Fibroblast of mammary gland (primary cell): ENCODE measurements around the gene CHST11.

Experiments
- DNase-seq: peaks from one replicate; pipeline ENCODE4 v3.0.0-alpha.2; 2010; ENCODE audit warnings: low read depth
- H3K4me3 ChIP-seq: 2 replicates; pipeline ENCODE4 v1.5.1; 2011; ENCODE audit warnings: low read depth, mild to moderate bottlenecking, low read length, moderate library complexity; ENCODE audit not compliant: control insufficient read depth
- TF ChIP-seq, protein P1 (sequence below): conservative IDR thresholded peaks from 2 replicates; pipeline ENCODE4 v1.5.1; 2011; ENCODE audit warnings: low read depth, low read length, inconsistent platforms; ENCODE audit not compliant: control insufficient read depth, insufficient read depth

CHST11 gene

DNA sequence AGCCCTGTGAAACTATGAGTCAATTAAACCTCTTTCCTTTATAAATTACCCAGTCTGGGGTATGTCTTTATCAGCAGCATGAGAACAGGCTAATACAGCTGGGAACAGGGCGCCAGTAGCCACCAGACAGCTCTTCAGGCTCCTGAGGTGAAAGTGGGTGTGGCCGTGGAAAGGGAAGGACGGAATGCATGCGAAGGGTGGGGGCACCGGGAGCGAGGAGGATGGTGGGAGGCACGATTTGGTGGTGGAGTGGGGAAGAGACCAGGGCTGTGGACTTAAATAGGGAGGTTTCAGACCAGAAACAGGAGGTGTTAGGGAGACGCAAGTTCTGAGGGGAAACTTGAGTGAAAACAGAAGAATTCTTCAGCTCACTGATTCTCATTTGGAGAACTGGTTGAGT, 44.1 kb upstream of the CHST11 start:
- TF ChIP-seq, protein P1, sequence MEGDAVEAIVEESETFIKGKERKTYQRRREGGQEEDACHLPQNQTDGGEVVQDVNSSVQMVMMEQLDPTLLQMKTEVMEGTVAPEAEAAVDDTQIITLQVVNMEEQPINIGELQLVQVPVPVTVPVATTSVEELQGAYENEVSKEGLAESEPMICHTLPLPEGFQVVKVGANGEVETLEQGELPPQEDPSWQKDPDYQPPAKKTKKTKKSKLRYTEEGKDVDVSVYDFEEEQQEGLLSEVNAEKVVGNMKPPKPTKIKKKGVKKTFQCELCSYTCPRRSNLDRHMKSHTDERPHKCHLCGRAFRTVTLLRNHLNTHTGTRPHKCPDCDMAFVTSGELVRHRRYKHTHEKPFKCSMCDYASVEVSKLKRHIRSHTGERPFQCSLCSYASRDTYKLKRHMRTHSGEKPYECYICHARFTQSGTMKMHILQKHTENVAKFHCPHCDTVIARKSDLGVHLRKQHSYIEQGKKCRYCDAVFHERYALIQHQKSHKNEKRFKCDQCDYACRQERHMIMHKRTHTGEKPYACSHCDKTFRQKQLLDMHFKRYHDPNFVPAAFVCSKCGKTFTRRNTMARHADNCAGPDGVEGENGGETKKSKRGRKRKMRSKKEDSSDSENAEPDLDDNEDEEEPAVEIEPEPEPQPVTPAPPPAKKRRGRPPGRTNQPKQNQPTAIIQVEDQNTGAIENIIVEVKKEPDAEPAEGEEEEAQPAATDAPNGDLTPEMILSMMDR = no peak
- no peak overlapping the region for H3K4me3 ChIP-seq
- no peak for DNase-seq

DNA sequence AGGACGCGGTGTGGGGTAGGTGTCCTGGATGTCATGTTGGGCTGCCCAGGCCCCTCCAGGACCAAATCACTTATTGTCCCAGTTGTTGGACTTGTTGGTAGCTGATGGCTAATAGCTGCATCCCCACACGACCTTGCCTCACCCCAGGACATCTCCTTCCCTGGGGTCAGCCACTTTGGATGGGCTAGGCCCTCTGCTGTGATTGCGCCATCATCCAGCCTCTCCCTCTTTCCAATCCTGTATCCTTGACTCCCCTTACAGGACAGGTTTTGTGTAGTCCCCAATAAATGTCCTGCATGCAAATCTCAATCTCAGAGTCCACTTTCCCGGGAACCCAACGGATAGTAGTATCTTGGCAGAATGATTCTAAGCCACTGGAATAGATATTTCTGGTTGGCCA, 43.4 kb upstream of the CHST11 start:
- no peak overlapping the region for H3K4me3 ChIP-seq
- TF ChIP-seq, protein P1 = no peak
- no peak for DNase-seq

DNA sequence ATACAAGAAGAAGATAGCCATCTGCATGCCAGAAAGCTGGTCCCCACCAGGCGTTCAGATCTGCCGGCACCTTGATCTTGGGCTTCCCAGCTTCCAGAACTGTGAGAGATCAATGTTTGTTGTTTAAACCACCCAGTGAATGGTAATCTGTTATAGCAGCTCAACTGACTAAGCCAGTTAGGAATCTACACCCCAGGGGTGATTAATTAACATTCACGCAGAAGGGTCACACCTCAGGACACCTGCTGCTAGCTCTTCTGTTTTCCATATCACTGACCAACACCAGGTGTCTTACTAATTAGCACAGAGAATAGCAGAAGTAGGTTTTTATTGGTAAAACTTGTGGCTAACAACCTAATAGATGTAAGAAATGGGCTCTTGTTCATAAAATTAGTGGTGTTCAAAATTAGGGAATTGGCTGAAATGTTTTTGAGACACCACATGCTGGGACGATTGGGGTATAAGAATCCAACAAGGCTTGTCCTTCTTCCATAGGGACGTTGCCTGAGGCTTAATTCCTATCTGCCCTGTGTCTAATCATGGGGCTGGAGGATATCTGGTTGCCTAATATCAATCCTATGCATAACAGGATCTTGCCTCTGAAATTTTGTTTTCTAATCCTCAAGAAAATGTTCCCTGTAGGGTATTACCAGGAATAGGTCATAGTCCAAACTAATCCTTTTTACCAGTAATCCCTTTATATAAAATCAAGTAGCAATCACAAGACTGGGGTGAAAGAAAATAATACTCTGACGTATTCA, 42.0 kb upstream of the CHST11 start:
- H3K4me3 ChIP-seq = no peak overlapping the region
- TF ChIP-seq, protein P1 = no peak
- no peak for DNase-seq

DNA sequence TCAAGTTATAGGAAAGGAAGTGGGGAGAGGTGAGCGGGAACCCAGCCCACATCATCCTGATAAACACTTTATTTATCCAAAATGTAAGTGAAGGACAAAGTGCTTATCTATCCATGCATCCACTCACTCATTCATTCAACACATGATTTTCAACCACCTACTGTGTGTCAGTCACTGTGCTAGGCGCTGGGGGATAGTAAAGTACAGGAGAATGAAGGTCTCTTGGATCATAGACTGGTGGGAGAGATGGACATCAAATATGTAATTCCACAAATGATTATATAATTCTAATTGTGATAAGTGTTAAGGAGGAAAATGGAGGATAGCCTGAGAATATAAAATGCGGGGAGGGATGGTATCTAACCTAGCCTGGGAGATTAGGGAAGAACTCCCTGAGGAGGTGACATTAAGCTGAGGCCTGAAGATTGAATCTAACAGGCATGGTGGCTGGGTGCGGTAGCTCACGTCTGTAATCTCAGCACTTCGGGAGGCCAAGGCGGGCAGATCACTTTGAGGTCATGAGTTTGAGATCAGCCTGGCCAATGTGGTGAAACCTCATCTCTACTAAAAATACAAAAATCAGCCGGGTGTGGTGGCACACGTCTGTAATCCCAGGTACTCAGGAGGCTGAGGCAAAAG, 41.3 kb upstream of the CHST11 start:
- TF ChIP-seq, protein P1 = no peak
- H3K4me3 ChIP-seq = no peak overlapping the region
- DNase-seq = no peak

DNA sequence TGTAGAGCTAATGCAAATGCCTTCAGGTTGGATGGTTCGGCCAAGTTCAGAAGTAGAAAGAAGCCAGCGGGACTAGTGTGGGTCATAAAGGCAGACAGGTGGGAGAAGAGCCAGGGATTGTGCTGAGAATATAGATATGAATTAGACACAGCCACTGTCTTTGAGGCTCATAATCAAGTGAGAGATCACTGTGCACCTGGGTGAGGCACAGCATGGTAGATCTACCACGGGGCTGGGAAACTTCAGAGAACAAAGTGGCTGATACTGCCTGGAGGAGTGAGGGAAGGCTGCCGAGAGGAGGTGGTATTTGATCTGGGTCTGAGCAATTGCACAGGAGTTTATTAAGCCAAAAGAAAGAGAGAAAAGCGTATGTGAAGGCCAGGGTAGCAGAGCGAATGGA, 40.6 kb upstream of the CHST11 start:
- H3K4me3 ChIP-seq = no peak overlapping the region
- DNase-seq = no peak
- TF ChIP-seq, protein P1 = no peak

GRCh38 chr12:104416585-104416984, 40.2 kb upstream of the CHST11 start:
- no peak overlapping the region for H3K4me3 ChIP-seq
- no peak for DNase-seq
- TF ChIP-seq, protein P1 = no peak
